ENCODE measurements around the gene OPA3. TPM values are rescaled to one million over a fixed set of nuclear protein-coding genes. Genes with fewer than 3 reads are reported as not detected.

Gene OPA3
- total and polyA plus RNA-seq, 10 of the 15 experiments (the other 5 are each of a cell fraction or from before 2014, with no cell fraction given), result 2.2 to 24.3 (median 13.3) TPM

- TF ChIP-seq CUX1 (IDR thresholded peaks at IDR 0.05; ENCODE audit: insufficient replicate concordance, low read depth, low read length), result no peak
Observed at GRCh38 chr19:45607071-45608029, 22.7 kb upstream of the OPA3 start (continued).

- Histone ChIP-seq H3K9ac (ENCODE audit: control insufficient read depth, insufficient read depth, low read length) (no peak within 1 kb of the TSS), H3K4me1 (ENCODE audit: control insufficient read depth, insufficient read depth, low read length) (no peaks in the 10 kb centered on the region), H3K36me3 (ENCODE audit: control insufficient read depth in 2 of 2, insufficient read depth in 2 of 2, low read length in 1 of 2) (no peaks in the 10 kb centered on the region), H3K4me3 (no peak within 1 kb of the TSS), H4K20me1 (ENCODE audit: control insufficient read depth, insufficient read depth) (no peaks in the 10 kb centered on the region), H3K27me3 (replicated peaks in 1 of 2; ENCODE audit: control insufficient read depth in 2 of 2, insufficient read depth in 2 of 2, low read length in 1 of 2) (peaks cover 4 to 19% of the 10 kb centered on the region in 2 experiments), H3K27ac (ENCODE audit: control insufficient read depth, insufficient read depth) (no peak within 1 kb of the TSS), H3K9me3 (replicated peaks; ENCODE audit: control insufficient read depth, insufficient read depth, low read length) (no peaks in the 10 kb centered on the region), H3K4me2 (ENCODE audit: control insufficient read depth, insufficient read depth) (no peak within 1 kb of the TSS), H3K79me2 (ENCODE audit: control insufficient read depth, insufficient read depth, low read length) (no peaks in the 10 kb centered on the region), H2AFZ (ENCODE audit: control insufficient read depth, low read depth, low read length) (no peak within 1 kb of the TSS)
- 51% methylated on average over 43 of the region's 52 CpGs for WGBS (ENCODE audit: insufficient coverage, insufficient replicate concordance, low lambda C conversion rate, missing lambda C conversion rate)
- ATAC-seq (peak; percentile 62), FAIRE-seq (no peak), DNase-seq (ENCODE audit: low read depth, low spot score) (no peak)
- intact Hi-C loops (cut with micrococcal nuclease; ENCODE audit: unreplicated experiment), result no loop called here
- BruUV-seq (replicated peaks), result no TSS peak
- in situ Hi-C loops (cut with MboI), result no loop called here
- ChIA-PET CTCF (interaction anchor here (0.9 kb wide), 1 partner anchor 41 kb away, joined by 3 read pairs; no protein-coding TSS in a partner anchor), POLR2A (no interaction called here), RAD21 (ENCODE audit: unreplicated experiment) (no interaction called here), SMC1A (ENCODE audit: uncharacterized antibody, unreplicated experiment) (no interaction called here)
- TF ChIP-seq, protein P1, sequence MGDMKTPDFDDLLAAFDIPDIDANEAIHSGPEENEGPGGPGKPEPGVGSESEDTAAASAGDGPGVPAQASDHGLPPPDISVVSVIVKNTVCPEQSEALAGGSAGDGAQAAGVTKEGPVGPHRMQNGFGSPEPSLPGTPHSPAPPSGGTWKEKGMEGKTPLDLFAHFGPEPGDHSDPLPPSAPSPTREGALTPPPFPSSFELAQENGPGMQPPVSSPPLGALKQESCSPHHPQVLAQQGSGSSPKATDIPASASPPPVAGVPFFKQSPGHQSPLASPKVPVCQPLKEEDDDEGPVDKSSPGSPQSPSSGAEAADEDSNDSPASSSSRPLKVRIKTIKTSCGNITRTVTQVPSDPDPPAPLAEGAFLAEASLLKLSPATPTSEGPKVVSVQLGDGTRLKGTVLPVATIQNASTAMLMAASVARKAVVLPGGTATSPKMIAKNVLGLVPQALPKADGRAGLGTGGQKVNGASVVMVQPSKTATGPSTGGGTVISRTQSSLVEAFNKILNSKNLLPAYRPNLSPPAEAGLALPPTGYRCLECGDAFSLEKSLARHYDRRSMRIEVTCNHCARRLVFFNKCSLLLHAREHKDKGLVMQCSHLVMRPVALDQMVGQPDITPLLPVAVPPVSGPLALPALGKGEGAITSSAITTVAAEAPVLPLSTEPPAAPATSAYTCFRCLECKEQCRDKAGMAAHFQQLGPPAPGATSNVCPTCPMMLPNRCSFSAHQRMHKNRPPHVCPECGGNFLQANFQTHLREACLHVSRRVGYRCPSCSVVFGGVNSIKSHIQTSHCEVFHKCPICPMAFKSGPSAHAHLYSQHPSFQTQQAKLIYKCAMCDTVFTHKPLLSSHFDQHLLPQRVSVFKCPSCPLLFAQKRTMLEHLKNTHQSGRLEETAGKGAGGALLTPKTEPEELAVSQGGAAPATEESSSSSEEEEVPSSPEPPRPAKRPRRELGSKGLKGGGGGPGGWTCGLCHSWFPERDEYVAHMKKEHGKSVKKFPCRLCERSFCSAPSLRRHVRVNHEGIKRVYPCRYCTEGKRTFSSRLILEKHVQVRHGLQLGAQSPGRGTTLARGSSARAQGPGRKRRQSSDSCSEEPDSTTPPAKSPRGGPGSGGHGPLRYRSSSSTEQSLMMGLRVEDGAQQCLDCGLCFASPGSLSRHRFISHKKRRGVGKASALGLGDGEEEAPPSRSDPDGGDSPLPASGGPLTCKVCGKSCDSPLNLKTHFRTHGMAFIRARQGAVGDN (IDR thresholded peaks at IDR 0.05), result no peak
- TF ChIP-seq MEF2B (IDR thresholded peaks at IDR 0.05; ENCODE audit: partially characterized antibody, poor library complexity, severe bottlenecking) (no peak), ZBED1 (IDR thresholded peaks at IDR 0.05; ENCODE audit: borderline replicate concordance) (no peak), SRF (IDR thresholded peaks at IDR 0.05; ENCODE audit: low read depth in 2 of 2, low read length in 2 of 2) (no peak), BCL11A (IDR thresholded peaks at IDR 0.05; ENCODE audit: low read depth, low read length) (no peak), ESRRA (IDR thresholded peaks at IDR 0.05; ENCODE audit: low read length) (no peak), PAX8 (IDR thresholded peaks at IDR 0.05) (no peak), GABPA (IDR thresholded peaks at IDR 0.05; ENCODE audit: low read depth) (no peak), RAD51 (IDR thresholded peaks at IDR 0.05) (no peak)
Observed at GRCh38 chr19:45601524-45602374, 17.1 kb upstream of the OPA3 start, which contains the start of gene GPR4. GPR4 (minus strand) TSS chr19:45602212; CDS start chr19:45591866, 10,346 bp downstream.

Data from GM12878 (cell line).